SW 1271 (cell line): ENCODE measurements around the gene PTPRN2.
"Not testable (repeated sequence)": the region's sequence is repeated elsewhere in the genome, so short reads cannot be mapped to it uniquely, and the experiment has no call there.

ENCODE experiments used
- DNase-seq, 2 experiments: peaks; one replicate each; lab custom pipeline; 2025; lab: John Stamatoyannopoulos, UW

Gene PTPRN2

GRCh38 chr7:157992511-157993160, 595.0 kb downstream of the PTPRN2 start:
- no peak for DNase-seq

- DNase-seq = no peak
Observed at GRCh38 chr7:157991761-157992160, 595.9 kb downstream of the PTPRN2 start.

DNA sequence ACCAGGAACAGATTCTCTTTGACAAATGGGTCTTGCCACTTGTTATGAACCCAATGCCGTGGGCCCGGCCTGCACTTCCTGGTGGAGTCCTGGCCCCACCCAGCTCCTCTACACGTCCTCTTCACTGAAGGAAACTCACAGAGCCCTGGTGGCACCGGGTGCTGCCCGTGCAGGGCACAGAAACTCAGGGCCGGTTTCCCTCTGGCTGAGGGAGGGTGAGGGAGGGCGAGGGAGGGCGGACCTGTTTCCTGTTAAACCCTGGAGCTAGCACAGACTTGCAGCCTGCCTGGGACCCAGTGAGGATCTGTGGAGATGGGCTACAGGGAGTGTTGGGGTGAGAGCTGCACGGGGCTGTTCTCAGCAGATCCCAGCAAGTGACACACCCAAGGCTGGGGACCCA, 596.3 kb downstream of the PTPRN2 start:
- no peak for DNase-seq

- DNase-seq = no peak
Observed at GRCh38 chr7:157990881-157991250, 596.8 kb downstream of the PTPRN2 start.

DNA sequence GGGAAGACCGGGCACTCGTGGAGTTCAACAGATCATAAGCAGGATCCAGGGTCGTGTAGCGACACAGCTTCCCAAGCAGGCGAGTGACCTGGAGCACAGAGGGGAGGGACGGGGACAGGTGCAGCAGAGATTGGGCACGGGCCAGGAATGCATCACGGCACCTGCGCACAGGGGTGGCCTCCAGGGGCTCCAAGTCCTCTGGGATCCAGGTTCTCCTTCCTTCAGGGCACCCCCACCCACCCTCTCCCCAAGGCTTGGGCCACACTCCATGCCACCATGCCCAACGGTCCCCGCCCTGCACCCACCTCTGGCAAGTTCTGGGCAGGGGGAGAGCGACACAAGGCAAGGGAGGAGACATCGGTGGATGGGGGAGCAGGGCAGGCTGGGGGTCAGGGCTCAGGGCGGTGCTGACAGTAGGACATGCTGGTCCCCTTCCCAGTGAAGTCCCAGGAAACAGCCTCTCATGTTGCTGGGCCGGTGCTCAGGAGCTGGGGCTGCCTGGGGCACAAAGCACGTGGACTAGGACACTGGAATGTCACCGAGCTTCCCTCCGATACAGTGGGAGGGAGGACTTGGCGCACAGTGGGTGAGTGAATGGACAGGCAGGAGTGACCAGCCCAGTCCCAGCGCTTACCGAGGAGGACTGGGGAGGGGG, 597.3 kb downstream of the PTPRN2 start:
- DNase-seq = no peak

DNA sequence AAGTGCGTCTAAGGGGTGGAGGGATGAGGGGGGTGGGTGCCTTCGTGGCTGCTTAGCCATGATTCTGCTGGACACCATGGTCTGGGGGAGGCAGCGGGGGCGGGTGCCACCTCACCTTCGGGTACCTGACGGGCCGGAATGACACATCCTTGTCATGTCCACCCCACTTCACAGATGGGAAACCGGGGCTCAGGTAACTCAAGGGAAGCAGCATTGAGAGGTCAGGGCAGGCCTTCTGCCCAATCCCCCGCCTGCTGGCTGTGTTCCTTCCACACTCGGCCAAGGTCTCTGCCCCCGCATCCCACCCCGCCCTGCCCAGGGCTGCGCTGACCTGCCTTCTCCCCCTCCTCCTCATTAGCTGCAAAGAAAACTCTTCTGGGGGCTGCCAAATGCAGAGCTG, 598.0 kb downstream of the PTPRN2 start:
- DNase-seq = no peak

GRCh38 chr7:157987906-157988305, 599.7 kb downstream of the PTPRN2 start:
- no peak for DNase-seq

GRCh38 chr7:157986051-157986450, 601.6 kb downstream of the PTPRN2 start:
- no peak for DNase-seq

DNA sequence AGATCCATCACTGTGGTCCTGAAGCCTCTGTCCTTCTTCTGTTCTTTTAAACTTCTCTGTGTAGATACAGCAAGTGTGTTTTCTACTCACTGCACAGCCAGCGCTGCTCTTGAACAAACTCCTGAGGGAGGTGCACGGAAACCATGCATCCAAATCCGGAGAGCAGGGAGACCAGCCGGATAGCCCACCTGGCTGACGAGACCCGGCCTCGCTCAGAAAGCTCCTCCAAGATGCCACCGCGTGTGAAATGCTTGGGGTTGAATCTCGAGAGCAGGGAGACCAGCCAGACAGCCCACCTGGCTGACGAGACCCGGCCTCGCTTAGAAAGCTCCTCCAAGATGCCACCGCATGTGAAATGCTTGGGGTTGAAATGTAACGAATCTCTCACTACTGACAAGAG, 602.0 kb downstream of the PTPRN2 start:
- DNase-seq = no peak

DNA sequence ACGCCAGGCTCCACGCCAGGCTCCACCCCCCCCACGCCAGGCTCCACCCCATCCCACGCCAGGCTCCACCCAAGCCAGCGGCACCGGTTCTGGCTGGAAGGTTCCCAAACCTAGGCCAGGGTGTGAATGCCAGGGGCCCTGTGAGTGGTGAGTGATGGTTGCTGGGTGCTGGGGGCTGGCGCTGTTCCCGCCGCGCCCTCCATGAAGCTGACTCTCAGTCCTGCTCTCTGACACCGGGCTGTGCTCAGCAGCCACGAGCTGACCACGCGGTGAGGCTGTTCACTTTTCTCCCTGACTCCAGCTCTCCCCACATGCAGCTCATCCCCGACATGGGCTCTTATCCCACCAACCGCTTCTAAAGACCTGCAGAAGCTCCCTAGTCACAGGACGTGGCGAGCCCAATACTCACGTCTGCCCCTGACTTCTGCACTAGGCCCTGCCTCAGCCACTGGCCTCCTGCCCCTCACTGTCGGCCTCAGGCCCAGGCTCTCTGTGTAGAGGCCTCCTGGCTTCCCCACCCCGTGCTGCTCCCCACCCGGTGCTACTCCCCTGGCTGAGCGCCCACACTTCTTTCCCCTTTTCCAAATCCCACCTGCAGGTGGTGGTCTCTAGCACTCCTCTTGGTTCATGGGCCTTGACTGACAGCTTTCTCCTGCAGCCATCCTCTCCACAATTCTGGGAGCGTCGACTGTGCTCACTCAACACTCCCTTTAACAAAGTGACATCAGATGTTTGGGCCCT, 603.0 kb downstream of the PTPRN2 start:
- DNase-seq = no peak

GRCh38 chr7:157983502-157984422, 603.9 kb downstream of the PTPRN2 start:
- DNase-seq = no peak

DNA sequence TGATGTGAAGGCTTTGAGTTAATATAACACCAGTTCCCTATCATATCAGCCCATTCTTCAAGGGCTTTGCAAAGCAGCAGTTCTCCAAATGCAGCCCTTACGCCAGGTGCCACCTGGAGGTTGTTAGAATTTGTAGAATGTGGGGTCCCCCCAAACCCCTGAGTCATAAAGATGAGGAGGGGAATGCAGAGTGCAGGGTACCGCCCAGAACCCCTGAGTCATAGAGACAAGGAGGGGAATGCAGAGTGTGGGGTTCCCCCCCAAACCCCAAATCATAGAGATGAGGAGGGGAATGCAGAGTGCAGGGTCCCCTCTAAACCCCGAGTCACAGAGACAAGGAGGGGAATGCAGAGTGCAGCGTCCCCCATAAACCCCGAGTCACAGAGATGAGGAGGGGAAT, 605.8 kb downstream of the PTPRN2 start:
- no peak for DNase-seq

GRCh38 chr7:157980774-157981173, 606.8 kb downstream of the PTPRN2 start:
- DNase-seq = no peak

GRCh38 chr7:157980341-157980731, 607.3 kb downstream of the PTPRN2 start:
- not testable (repeated sequence) for DNase-seq

GRCh38 chr7:157979636-157980340, 607.8 kb downstream of the PTPRN2 start:
- DNase-seq = no peak

- DNase-seq = no peak
Observed at GRCh38 chr7:157978766-157979165, 608.9 kb downstream of the PTPRN2 start.

DNA sequence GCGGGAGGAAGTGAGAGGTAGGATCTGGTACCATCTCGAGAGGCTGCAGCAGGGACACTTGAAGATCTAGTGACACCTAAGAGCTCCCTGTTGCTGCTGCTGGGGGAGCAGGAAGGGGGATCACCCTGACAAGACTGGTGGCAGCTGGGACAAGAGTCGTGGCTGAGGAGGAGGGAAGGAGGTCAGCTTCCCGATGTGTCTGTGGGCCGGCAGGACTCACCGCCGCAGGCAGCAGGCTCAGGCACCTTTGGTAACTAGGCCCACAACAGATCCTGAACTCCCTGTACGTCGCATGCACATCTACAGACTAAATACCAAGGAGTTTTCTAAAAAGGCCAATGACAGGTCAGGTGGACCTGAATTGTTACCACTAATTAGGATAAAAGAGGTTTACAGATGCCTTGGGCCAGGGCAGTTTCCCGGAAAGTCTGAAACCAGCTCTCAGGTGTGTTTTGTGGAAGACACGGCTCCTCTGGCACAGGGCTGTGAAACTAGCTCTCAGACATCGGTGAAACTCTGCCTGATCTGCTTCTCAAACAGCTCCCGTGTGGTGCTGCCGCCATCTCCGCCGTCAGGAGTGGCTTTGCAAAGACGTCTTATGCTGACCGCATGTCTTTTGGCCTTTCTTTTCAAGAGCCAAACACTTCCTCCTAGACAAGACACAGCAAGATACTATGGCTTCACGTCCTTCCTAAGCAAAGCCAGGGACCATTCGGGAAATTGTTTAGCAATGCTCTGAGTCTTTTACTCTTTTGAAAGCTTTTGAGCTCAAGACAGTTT, 609.7 kb downstream of the PTPRN2 start:
- DNase-seq = no peak

GRCh38 chr7:157977306-157977705, 610.3 kb downstream of the PTPRN2 start:
- no peak for DNase-seq

GRCh38 chr7:157976406-157976805, 611.2 kb downstream of the PTPRN2 start:
- no peak for DNase-seq
